Immature natural killer cell (primary cell): ENCODE results near the gene TMEM101. TPM values are rescaled to one million over a fixed set of nuclear protein-coding genes. Genes with fewer than 3 reads are reported as not detected.

Experiments
- DNase-seq, 3 donors: peaks; one replicate each; pipeline ENCODE4 v3.0.0; 2022; ENCODE audit warnings: mixed read lengths in 1 of 3
- H3K27ac Mint-ChIP-seq, 6 donors: one replicate each; pipeline ENCODE4 v1.8.0; 2020; ENCODE audit warnings: mixed read lengths in 6 of 6, mild to moderate bottlenecking in 5 of 6, inconsistent platforms in 4 of 6, moderate library complexity in 3 of 6
- H3K27me3 Mint-ChIP-seq, 3 donors: one replicate each; pipeline ENCODE4 v1.8.0; 2020 to 2021; ENCODE audit warnings: low read depth in 3 of 3, mild to moderate bottlenecking in 3 of 3, mixed read lengths in 3 of 3, moderate library complexity in 3 of 3, inconsistent platforms in 1 of 3
- H3K36me3 Mint-ChIP-seq, 3 donors: one replicate each; pipeline ENCODE4 v1.8.0; 2020; ENCODE audit warnings: mixed read lengths in 3 of 3, inconsistent platforms in 2 of 3, mild to moderate bottlenecking in 2 of 3
- H3K4me1 Mint-ChIP-seq, 2 donors: one replicate each; pipeline ENCODE4 v1.8.0; 2020; ENCODE audit warnings: inconsistent platforms in 2 of 2, mild to moderate bottlenecking in 2 of 2, mixed read lengths in 2 of 2, moderate library complexity in 1 of 2
- H3K4me3 Mint-ChIP-seq, 5 donors: one replicate each; pipeline ENCODE4 v1.8.0; 2020; ENCODE audit warnings: mild to moderate bottlenecking in 5 of 5, mixed read lengths in 5 of 5, inconsistent platforms in 3 of 5, moderate library complexity in 3 of 5
- H3K9me3 Mint-ChIP-seq, 6 donors: one replicate each; pipeline ENCODE4 v1.8.0; 2020; ENCODE audit warnings: mild to moderate bottlenecking in 6 of 6, mixed read lengths in 6 of 6, inconsistent platforms in 4 of 6, moderate library complexity in 3 of 6
- polyA plus RNA-seq, 3 donors: library from polyadenylated mRNA; unstranded; fragments of 300-500 nt; fragmentation: Illumina TruSeq; gene quantifications; one replicate each; pipeline ENCODE4 v1.2.3, GENCODE V29; 2021

Gene TMEM101
- polyA plus RNA-seq, 3 donors from 2014 or later, result 31.6 to 40.3 (median 38.3) TPM

DNA sequence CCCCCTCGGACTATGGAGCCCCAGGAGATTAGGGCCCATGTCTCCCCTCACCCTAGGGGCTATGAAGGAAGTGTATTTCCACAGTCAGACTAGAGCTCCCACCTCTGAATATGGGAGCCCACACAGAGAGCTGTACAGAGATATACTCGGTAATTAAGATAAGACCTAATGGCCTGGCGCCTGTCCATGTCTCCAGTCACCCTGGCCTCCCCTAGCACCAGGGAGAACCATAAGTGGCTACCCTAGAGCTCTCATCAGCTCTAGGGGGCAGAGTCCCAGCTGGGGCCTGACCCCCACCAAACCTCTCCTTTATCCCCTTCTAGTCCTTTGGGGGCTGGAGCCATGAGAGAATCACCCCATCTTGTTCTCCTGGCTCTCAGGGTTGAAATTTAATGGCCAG is 2.4 kb downstream of the TMEM101 start:
- H3K27me3 Mint-ChIP-seq, result peaks cover 0 to 5% (median 0%) of the 10 kb centered on the region in 3 donors
- H3K36me3 Mint-ChIP-seq, result peaks cover 0 to 9% (median 5%) of the 10 kb centered on the region in 3 donors
- H3K4me1 Mint-ChIP-seq, result peaks cover 26 to 28% of the 10 kb centered on the region in 2 donors
- peak overlapping the region in 1 of 5 donors; percentile 93 for H3K4me3 Mint-ChIP-seq
- H3K9me3 Mint-ChIP-seq, result no peaks in the 10 kb centered on the region
- H3K27ac Mint-ChIP-seq, result no peak overlapping the region
- DNase-seq, result no peak

DNA sequence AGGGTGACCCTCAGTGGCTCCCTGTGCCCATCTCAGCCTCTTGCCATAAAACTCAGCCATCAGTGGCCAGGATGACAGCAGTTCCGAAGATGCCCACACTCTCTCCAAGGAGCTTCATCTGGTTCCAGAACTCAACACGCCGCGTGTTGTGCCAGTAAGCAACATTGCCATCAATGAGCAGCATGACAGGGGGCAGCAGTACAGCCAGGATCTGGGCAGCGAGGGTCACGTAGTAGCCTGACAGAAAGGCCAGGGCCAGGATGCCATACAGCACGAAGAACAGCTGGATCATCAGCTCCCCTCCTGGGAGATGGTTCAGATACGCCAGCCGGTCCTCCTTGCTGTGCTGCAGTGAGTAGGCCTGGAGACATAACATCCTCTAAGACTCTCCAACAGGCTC is 2.9 kb downstream of the TMEM101 start:
- peak overlapping the region in 1 of 6 donors; percentile 26 for H3K27ac Mint-ChIP-seq
- H3K4me3 Mint-ChIP-seq, result no peak overlapping the region

DNA sequence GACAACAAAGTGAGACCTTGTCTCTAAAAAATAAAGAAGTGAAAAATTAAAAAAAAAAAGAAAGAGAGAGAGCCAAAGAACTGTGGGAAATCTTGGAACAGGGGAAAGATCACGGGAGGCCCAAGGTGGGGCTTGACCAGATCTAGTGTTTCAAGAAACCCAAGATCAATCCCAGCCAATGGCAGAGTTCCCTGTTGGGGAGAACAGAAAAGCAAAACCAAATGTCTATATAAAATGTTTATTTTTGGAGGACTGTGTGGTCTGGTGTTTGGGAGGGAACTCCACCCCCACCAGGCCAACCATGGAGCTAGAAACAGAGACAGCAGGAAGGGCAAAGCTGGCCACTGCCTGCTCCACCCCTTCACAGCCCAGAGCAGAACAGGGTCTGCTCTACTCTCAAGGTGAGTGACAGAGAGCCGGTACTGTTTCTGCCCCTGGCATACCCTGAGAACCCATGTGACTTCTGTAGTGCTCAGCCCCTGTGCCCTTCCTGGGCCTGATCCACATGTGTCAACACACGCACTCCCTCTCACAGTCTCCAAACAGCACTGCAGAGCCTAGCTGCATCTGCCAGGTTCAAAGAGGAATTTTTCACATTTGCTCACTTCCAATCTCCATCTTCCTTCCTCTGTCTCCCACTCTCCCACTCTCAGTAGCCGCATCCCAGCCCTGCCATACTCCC is 3.7 kb downstream of the TMEM101 start:
- peak overlapping the region in 2 of 5 donors; percentile 4 to 6 for H3K4me3 Mint-ChIP-seq
- peaks cover 0 to 9% (median 5%) of the 10 kb centered on the region in 3 donors for H3K36me3 Mint-ChIP-seq
- peak overlapping the region in 3 of 6 donors; percentile 15 to 50 (median 26) for H3K27ac Mint-ChIP-seq
- no peaks in the 10 kb centered on the region for H3K9me3 Mint-ChIP-seq
- no peak for DNase-seq
- peaks cover 35 to 38% of the 10 kb centered on the region in 2 donors for H3K4me1 Mint-ChIP-seq
- H3K27me3 Mint-ChIP-seq, result peaks cover 0 to 9% (median 0%) of the 10 kb centered on the region in 3 donors

More for the DNA sequence above, 2.9 kb downstream of the TMEM101 start:
- Mint-ChIP-seq H3K4me1 (peaks cover 28 to 31% of the 10 kb centered on the region in 2 donors), H3K27me3 (peaks cover 0 to 5% (median 0%) of the 10 kb centered on the region in 3 donors), H3K36me3 (peaks cover 0 to 9% (median 5%) of the 10 kb centered on the region in 3 donors), H3K9me3 (no peaks in the 10 kb centered on the region)
- no peak for DNase-seq

DNA sequence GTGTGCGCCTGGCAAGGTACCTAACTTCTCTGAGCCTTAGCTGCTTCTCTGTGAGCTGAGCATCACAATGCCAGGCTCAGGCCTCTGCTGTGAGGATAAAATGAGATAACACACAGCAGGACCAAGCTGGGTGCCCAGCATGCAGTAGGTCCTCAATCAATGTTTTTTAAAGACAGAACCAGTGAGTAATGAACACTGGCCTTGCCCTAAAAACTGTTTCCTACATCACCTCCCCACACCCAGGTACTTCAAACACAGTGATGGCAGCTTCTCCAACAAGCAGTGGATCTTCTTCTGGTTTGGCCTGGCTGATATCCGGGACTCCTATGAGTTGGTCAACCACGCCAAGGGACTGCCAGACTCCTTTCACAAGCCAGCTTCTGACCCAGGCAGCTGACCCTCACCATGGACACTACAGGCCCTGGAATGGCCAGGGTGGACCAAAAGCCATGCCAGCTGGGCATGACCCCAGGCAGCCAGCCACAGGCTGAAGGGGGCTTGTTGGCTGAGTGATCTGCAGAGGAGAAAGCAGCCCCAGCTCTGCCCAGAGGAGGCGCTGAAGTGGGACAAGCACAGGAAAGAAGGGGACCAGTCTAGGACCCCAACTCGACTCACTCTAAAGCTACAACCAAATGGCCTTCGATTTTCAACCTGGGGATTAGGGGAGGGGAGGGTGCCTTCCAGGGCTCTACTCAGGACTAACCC is 6.4 kb downstream of the TMEM101 start:
- Mint-ChIP-seq H3K4me1 (peaks cover 24 to 26% of the 10 kb centered on the region in 2 donors), H3K36me3 (peaks cover 0 to 5% (median 4%) of the 10 kb centered on the region in 3 donors), H3K27ac (peak overlapping the region in 3 of 6 donors; percentile 18 to 53 (median 34)), H3K4me3 (peak overlapping the region; percentile 84 to 91 (median 91)), H3K9me3 (no peaks in the 10 kb centered on the region), H3K27me3 (peaks cover 0 to 11% (median 2%) of the 10 kb centered on the region in 3 donors)
- no peak for DNase-seq

DNA sequence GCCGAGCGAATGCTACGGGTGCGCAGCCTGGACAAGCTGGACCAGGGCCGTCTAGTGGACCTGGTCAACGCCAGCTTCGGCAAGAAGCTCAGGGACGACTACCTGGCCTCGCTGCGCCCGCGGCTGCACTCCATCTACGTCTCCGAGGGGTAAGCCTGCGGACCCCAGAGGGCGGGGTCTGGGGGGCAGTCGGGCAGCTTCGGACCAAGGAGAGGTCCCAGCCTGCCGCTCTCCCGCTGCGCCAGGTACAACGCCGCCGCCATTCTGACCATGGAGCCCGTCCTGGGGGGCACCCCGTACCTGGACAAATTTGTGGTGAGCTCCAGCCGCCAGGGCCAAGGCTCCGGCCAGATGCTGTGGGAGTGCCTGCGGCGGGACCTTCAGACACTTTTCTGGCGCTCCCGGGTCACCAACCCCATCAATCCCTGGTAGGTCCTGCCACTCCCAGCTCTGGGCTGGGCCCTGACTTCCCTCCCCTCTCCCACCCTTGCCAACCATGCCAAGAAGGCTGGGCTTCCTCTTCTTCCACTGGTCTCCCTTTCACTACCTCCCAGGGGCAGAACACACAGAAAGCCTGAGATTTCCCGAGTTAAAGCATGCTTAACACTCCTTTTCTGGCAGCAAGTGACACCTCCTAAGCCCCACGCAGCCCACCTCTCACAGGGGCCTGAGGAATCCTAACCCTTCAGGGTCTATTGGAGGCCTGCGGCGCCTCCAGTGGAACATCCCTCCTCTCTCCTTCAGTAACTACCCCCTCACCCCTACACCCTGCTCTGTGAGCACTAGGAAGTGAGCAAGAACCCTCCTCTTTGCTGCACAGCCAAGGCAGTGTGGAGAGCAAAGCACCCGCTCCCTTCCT is 7.2 kb downstream of the TMEM101 start:
- Mint-ChIP-seq H3K9me3 (no peaks in the 10 kb centered on the region), H3K27me3 (peaks cover 0 to 11% (median 2%) of the 10 kb centered on the region in 3 donors), H3K4me1 (peaks cover 24 to 25% of the 10 kb centered on the region in 2 donors), H3K4me3 (peak overlapping the region; percentile 84 to 91 (median 91)), H3K36me3 (peaks cover 0 to 5% (median 4%) of the 10 kb centered on the region in 3 donors), H3K27ac (peak overlapping the region in 5 of 6 donors; percentile 53 to 87 (median 68))
- DNase-seq, result no peak

DNA sequence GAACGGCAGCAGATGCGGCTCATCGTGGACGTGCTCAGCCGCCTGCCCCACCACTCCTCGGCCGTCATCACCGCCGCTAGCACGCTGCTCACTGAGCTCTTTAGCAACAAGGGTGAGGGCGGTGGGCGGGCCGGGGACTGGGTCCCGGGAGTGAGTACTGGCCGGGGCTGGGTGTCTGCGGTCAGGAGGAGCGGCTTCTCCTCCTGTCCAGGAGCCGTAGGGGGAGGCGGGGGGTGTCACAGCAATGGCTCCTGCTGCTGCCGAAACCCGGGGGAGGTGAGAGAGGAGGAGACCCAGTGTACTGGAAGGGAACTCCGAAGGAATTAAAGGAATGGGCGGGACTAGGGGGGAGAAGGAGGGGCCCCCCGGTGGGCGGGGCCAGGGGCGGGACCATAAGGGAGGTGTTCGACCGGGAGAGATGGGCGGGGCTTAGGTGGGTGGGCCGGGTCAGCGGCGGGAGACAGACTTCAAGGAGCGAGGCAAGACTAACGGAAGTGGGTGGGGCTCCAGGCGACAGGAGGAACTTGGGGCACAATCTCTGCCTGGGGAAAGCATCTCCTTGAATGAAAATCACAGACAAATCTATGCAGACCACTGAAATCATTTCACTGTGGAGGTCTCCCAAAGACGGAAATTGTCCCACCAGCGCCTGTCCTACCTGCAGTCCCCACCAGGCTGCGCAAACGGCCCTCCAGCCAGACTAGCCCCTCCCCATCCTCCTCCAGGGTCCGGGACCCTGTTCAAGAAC is 8.0 kb downstream of the TMEM101 start:
- DNase-seq, result peak; percentile 87 to 90 (median 90)
- H3K4me3 Mint-ChIP-seq, result peak overlapping the region; percentile 84 to 91 (median 91)
- H3K4me1 Mint-ChIP-seq, result peaks cover 24 to 25% of the 10 kb centered on the region in 2 donors
- H3K27me3 Mint-ChIP-seq, result peaks cover 0 to 13% (median 2%) of the 10 kb centered on the region in 3 donors
- peaks cover 0 to 5% (median 4%) of the 10 kb centered on the region in 3 donors for H3K36me3 Mint-ChIP-seq
- H3K9me3 Mint-ChIP-seq, result no peaks in the 10 kb centered on the region
- peak overlapping the region; percentile 60 to 87 (median 79) for H3K27ac Mint-ChIP-seq

DNA sequence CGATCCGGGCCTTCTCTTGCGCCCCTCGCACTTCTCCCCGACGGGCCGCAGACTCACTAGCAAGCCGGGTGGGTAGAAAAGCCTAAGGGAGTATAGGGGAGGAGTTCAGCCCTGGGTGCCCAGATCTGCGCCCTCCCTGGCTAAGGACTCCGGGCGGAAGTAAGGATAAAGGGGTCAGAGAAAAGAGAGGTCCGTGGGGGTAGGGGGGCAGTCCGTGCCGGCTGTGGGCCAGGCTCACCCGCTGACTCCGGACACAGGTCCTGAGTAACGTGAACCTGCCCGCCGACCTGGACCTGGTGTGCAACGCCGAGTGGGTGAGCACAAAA is 8.5 kb downstream of the TMEM101 start:
- Mint-ChIP-seq H3K36me3 (no peaks in the 10 kb centered on the region), H3K4me1 (peaks cover 21 to 24% of the 10 kb centered on the region in 2 donors), H3K9me3 (no peaks in the 10 kb centered on the region), H3K27me3 (peaks cover 0 to 13% (median 2%) of the 10 kb centered on the region in 3 donors), H3K4me3 (peak overlapping the region; percentile 84 to 91 (median 91)), H3K27ac (peak overlapping the region; percentile 60 to 87 (median 79))
- no peak for DNase-seq

DNA sequence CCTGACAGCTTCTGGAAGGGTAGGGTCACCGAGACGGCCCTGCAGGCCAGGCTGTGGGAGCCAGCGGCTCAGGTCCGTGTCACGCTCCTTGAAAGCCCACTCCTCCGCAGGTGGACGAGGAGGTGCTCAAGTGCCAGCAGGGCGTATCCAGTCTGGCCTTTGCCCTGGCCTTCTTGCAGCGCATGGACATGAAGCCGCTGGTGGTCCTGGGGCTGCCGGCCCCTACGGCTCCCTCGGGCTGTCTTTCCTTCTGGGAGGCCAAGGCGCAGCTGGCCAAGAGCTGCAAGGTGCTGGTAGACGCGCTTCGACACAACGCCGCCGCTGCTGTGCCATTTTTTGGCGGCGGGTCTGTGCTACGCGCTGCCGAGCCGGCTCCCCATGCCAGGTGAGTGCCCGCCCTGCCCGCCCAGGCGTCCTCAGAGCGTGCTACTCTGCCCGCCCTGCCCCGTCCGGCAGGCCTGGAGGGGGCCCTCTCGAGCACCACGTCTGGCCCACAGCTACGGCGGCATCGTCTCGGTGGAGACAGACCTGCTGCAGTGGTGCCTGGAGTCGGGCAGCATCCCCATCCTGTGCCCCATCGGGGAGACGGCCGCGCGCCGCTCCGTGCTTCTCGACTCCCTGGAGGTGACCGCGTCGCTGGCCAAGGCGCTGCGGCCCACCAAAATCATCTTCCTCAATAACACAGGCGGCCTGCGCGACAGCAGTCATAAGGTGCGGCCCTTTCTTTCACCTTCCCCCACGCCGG is 9.1 kb downstream of the TMEM101 start:
- no peaks in the 10 kb centered on the region for H3K36me3 Mint-ChIP-seq
- H3K27me3 Mint-ChIP-seq, result peaks cover 0 to 18% (median 2%) of the 10 kb centered on the region in 3 donors
- H3K4me3 Mint-ChIP-seq, result peak overlapping the region; percentile 84 to 91 (median 91)
- no peaks in the 10 kb centered on the region for H3K9me3 Mint-ChIP-seq
- peak overlapping the region; percentile 60 to 87 (median 79) for H3K27ac Mint-ChIP-seq
- H3K4me1 Mint-ChIP-seq, result peaks cover 21 to 24% of the 10 kb centered on the region in 2 donors
- DNase-seq, result peak; percentile 42 to 51 (median 46)

DNA sequence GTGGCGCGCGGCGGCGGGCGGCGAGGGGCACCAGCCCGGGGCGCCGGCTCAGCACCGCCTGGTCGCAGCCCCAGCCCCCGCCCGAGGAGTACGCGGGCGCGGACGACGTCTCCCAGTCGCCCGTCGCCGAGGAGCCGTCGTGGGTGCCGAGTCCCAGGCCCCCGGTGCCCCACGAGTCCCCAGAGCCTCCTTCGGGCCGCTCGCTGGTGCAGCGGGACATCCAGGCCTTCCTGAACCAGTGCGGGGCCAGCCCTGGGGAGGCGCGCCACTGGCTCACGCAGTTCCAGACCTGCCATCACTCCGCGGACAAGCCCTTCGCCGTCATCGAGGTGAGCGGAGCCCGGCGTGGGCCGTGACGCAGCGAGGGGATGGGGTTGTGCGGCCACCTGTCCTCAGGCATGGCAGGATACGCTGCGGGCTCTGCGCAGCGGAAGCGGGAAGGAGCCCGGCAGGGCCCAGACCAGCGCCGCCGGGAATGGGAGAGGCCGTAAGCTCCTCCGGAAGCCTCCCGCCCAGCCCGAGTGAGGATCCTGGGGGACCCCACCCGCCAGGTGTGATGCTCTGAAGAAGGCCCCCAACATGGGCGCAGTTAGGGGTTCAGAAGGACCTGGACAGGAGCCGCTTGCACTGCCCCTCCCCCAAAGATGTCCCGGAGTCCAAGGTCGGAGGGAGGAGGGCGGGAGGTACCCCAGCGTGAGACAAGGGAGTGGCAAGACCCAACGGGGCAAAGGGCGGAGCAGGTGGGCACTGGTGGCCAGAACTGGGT is 9.8 kb downstream of the TMEM101 start:
- H3K9me3 Mint-ChIP-seq, result no peaks in the 10 kb centered on the region
- H3K27ac Mint-ChIP-seq, result peak overlapping the region in 1 of 6 donors; percentile 22
- DNase-seq, result peak in 2 of 3 donors; percentile 14 to 15
- no peaks in the 10 kb centered on the region for H3K36me3 Mint-ChIP-seq
- peak overlapping the region in 3 of 5 donors; percentile 47 to 91 (median 61) for H3K4me3 Mint-ChIP-seq
- peaks cover 0 to 18% (median 6%) of the 10 kb centered on the region in 3 donors for H3K27me3 Mint-ChIP-seq
- H3K4me1 Mint-ChIP-seq, result peaks cover 21 to 24% of the 10 kb centered on the region in 2 donors

DNA sequence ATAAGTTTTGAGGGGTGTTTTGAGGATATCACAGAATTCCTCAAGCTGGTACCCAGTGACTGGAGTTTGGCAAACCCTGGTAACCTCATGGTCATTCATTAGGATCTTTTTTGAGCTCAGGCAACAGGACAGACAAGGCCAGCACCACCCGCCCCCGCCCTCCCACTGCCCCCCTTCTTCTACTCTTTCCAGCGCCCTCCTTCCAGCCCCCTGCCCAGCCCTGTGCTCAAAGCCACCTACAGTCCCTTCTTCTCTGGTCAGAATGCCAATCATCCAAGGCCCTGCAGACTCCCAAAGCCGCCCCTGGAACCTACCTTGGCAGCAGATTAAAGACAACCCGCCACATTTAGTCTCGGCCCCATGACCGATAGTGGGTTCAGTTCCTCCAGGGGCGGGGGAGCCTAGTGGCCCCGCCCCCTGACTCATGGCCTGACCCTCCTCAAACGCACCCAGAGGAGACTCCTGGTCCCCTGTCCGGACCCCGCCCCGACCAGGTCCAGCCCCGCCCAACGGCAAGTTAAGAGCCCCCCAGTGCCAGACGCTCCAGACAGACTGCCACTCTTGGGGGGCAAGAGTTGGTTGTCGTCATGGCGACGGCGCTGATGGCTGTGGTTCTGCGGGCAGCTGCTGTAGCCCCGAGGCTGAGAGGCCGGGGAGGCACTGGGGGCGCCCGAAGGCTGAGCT is 10.5 kb downstream of the TMEM101 start, which contains the start of gene NAGS:
Gene NAGS (plus strand): TSS at position 546 of the 684 bp plus-strand sequence. CDS start 42 bp downstream, at position 588.
- H3K36me3 Mint-ChIP-seq, result no peaks in the 10 kb centered on the region
- no peaks in the 10 kb centered on the region for H3K9me3 Mint-ChIP-seq
- H3K27me3 Mint-ChIP-seq, result peaks cover 1 to 18% (median 10%) of the 10 kb centered on the region in 3 donors
- peak within 1 kb of the TSS; percentile 15 to 91 (median 49) for H3K4me3 Mint-ChIP-seq
- H3K27ac Mint-ChIP-seq, result peak within 1 kb of the TSS in 1 of 6 donors; percentile 22
- peak; percentile 23 to 32 (median 23) for DNase-seq
- peaks cover 21 to 24% of the 10 kb centered on the region in 2 donors for H3K4me1 Mint-ChIP-seq
